Measurements from ENCODE around the gene NCBP2.

NCBP2 gene

GRCh38 chr3:196889844-196890708 lies 52.3 kb downstream of the NCBP2 start:
- Histone ChIP-seq H3K4me1 (ENCODE audit: control insufficient read depth, insufficient read depth, low read length) (no peaks in the 10 kb centered on the region), H3K9ac (ENCODE audit: low read depth, low read length) (no peak overlapping the region), H3K9me3 (ENCODE audit: control insufficient read depth, insufficient read depth, low read length) (no peaks in the 10 kb centered on the region), H3K27me3 (ENCODE audit: control insufficient read depth, insufficient read depth, low read length) (no peaks in the 10 kb centered on the region), H3K36me3 (ENCODE audit: control insufficient read depth, insufficient read depth, low read length) (peaks cover 3% of the 10 kb centered on the region), H3K4me3 (ENCODE audit: low read depth, low read length) (no peak overlapping the region)

GRCh38 chr3:196886144-196886543 lies 56.2 kb downstream of the NCBP2 start:
- H3K36me3 ChIP-seq (ENCODE audit: control insufficient read depth, insufficient read depth, low read length), result peaks cover 3% of the 10 kb centered on the region
- H3K9ac ChIP-seq (ENCODE audit: low read depth, low read length), result no peak overlapping the region
- H3K9me3 ChIP-seq (ENCODE audit: control insufficient read depth, insufficient read depth, low read length), result no peaks in the 10 kb centered on the region
- no peaks in the 10 kb centered on the region for H3K4me1 ChIP-seq (ENCODE audit: control insufficient read depth, insufficient read depth, low read length)
- H3K4me3 ChIP-seq (ENCODE audit: low read depth, low read length), result no peak overlapping the region
- H3K27me3 ChIP-seq (ENCODE audit: control insufficient read depth, insufficient read depth, low read length), result no peaks in the 10 kb centered on the region

Measured in iPS-15b (cell line).